ENCODE data around the gene TSPAN17. TPM values are rescaled to one million over a fixed set of nuclear protein-coding genes. Genes with fewer than 3 reads are reported as not detected.

Gene TSPAN17
- polyA plus RNA-seq, 1 of the 3 experiments (the other 2 are of a cell fraction), result 61.7 TPM

GRCh38 chr5:176663566-176663965, 16.3 kb downstream of the TSPAN17 start (continued):
- TF ChIP-seq, protein P1, sequence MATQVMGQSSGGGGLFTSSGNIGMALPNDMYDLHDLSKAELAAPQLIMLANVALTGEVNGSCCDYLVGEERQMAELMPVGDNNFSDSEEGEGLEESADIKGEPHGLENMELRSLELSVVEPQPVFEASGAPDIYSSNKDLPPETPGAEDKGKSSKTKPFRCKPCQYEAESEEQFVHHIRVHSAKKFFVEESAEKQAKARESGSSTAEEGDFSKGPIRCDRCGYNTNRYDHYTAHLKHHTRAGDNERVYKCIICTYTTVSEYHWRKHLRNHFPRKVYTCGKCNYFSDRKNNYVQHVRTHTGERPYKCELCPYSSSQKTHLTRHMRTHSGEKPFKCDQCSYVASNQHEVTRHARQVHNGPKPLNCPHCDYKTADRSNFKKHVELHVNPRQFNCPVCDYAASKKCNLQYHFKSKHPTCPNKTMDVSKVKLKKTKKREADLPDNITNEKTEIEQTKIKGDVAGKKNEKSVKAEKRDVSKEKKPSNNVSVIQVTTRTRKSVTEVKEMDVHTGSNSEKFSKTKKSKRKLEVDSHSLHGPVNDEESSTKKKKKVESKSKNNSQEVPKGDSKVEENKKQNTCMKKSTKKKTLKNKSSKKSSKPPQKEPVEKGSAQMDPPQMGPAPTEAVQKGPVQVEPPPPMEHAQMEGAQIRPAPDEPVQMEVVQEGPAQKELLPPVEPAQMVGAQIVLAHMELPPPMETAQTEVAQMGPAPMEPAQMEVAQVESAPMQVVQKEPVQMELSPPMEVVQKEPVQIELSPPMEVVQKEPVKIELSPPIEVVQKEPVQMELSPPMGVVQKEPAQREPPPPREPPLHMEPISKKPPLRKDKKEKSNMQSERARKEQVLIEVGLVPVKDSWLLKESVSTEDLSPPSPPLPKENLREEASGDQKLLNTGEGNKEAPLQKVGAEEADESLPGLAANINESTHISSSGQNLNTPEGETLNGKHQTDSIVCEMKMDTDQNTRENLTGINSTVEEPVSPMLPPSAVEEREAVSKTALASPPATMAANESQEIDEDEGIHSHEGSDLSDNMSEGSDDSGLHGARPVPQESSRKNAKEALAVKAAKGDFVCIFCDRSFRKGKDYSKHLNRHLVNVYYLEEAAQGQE (IDR thresholded peaks at IDR 0.05; ENCODE audit: low read depth, low read length), result no peak

- peaks cover 2% of the 10 kb centered on the region; the same call in 1 of the 2 replicates for H3K27me3 ChIP-seq (ENCODE audit: insufficient read depth)
- no peak for TF ChIP-seq MXI1 (IDR thresholded peaks at IDR 0.05; ENCODE audit: low read depth, low read length)
- no peak for TF ChIP-seq ELF1 (IDR thresholded peaks at IDR 0.05)
- TF ChIP-seq NFIC (IDR thresholded peaks at IDR 0.05; ENCODE audit: borderline replicate concordance), result no peak
- TF ChIP-seq USF2 (IDR thresholded peaks at IDR 0.05; ENCODE audit: borderline replicate concordance, low read depth, low read length), result no peak
- H3K27ac ChIP-seq (ENCODE audit: low read depth in 2 of 2, low read length in 1 of 2), result no peak overlapping the region
- 61% methylated on average over 6 of the region's 6 CpGs for WGBS (ENCODE audit: low lambda C conversion rate)
- no peak overlapping the region for H2AFZ ChIP-seq (ENCODE audit: low read depth)
- DNase-seq, result no peak
- ChIA-PET POLR2A (no interaction called here), CTCF (interaction anchor here (0.7 to 3.0 kb wide), 7 partner anchors 36 to 450 kb away, joined by 3 to 14 read pairs (median 4); no protein-coding TSS in a partner anchor)
- no peaks in the 10 kb centered on the region for H3K9me3 ChIP-seq
- H3K4me1 ChIP-seq (ENCODE audit: control insufficient read depth in 1 of 2, insufficient read depth in 2 of 2, low read depth in 1 of 2, low read length in 1 of 2), result peaks cover 0 to 19% of the 10 kb centered on the region in 2 experiments; a peak in 1 of 4 replicates
- no peaks in the 10 kb centered on the region for H3K9me2 ChIP-seq
- no peak overlapping the region for H3K9ac ChIP-seq
- no peaks in the 10 kb centered on the region for H3K79me2 ChIP-seq (ENCODE audit: insufficient read depth)
- no peak overlapping the region for H3K4me2 ChIP-seq
- H3K4me3 ChIP-seq (ENCODE audit: low read depth in 2 of 2, low read length in 1 of 2), result no peak overlapping the region
- H3F3A ChIP-seq (replicated peaks; ENCODE audit: insufficient read depth), result no peaks in the 10 kb centered on the region
- H3K36me3 ChIP-seq (replicated peaks in 1 of 2; ENCODE audit: control insufficient read depth in 1 of 2, insufficient read depth in 2 of 2, low read length in 1 of 2), result no peaks in the 10 kb centered on the region
- no peaks in the 10 kb centered on the region for H4K20me1 ChIP-seq (ENCODE audit: insufficient read depth)
Observed at GRCh38 chr5:176664479-176664878, 17.2 kb downstream of the TSPAN17 start.

GRCh38 chr5:176664886-176665285, 17.6 kb downstream of the TSPAN17 start:
- no peak for TF ChIP-seq IRF3 (IDR thresholded peaks at IDR 0.05; ENCODE audit: low read depth, low read length)
- no peak for TF ChIP-seq RFX5 (IDR thresholded peaks at IDR 0.05; ENCODE audit: low read length)
- TF ChIP-seq GATA2 (CRISPR knock-in tag; IDR thresholded peaks at IDR 0.05), result no peak
- no peak for TF ChIP-seq FOSL2 (IDR thresholded peaks at IDR 0.05; ENCODE audit: borderline replicate concordance, low read depth)
- TF ChIP-seq NFIC (IDR thresholded peaks at IDR 0.05; ENCODE audit: borderline replicate concordance), result no peak
- TF ChIP-seq EZH2phosphoT487 (IDR thresholded peaks at IDR 0.05; ENCODE audit: borderline replicate concordance, low read depth), result no peak
- no peak for TF ChIP-seq NRF1 (IDR thresholded peaks at IDR 0.05; ENCODE audit: low read depth, low read length)
- no peak for TF ChIP-seq TCF12 (IDR thresholded peaks at IDR 0.05)
- TF ChIP-seq USF2 (IDR thresholded peaks at IDR 0.05; ENCODE audit: borderline replicate concordance, low read depth, low read length), result no peak
- TF ChIP-seq RCOR1 (IDR thresholded peaks at IDR 0.05; ENCODE audit: low read length), result no peak
- TF ChIP-seq MEF2A (IDR thresholded peaks at IDR 0.05; ENCODE audit: borderline replicate concordance, low read depth), result no peak
- no peak for TF ChIP-seq EP300 (IDR thresholded peaks at IDR 0.05; ENCODE audit: borderline replicate concordance in 1 of 2, low read depth in 1 of 2, low read length in 1 of 2)
- no peak for TF ChIP-seq MXI1 (IDR thresholded peaks at IDR 0.05; ENCODE audit: low read depth, low read length)
- no peaks in the 10 kb centered on the region for H3K9me2 ChIP-seq
- CTCF ChIA-PET, result interaction anchor here (0.7 to 3.0 kb wide), 5 partner anchors 36 to 447 kb away, joined by 3 to 14 read pairs (median 6); no protein-coding TSS in a partner anchor
- no peak overlapping the region for H3K4me2 ChIP-seq
- POLR2A ChIA-PET, result no interaction called here
- H4K20me1 ChIP-seq (ENCODE audit: insufficient read depth), result no peaks in the 10 kb centered on the region
- H3K4me3 ChIP-seq (ENCODE audit: low read depth in 2 of 2, low read length in 1 of 2), result no peak overlapping the region
- peaks cover 0 to 19% of the 10 kb centered on the region in 2 experiments; a peak in 1 of 4 replicates for H3K4me1 ChIP-seq (ENCODE audit: control insufficient read depth in 1 of 2, insufficient read depth in 2 of 2, low read depth in 1 of 2, low read length in 1 of 2)
- no peaks in the 10 kb centered on the region for H3K36me3 ChIP-seq (replicated peaks in 1 of 2; ENCODE audit: control insufficient read depth in 1 of 2, insufficient read depth in 2 of 2, low read length in 1 of 2)
- no peak overlapping the region for H3K9ac ChIP-seq
- no peaks in the 10 kb centered on the region for H3K79me2 ChIP-seq (ENCODE audit: insufficient read depth)
- no peak overlapping the region for H3K27ac ChIP-seq (ENCODE audit: low read depth in 2 of 2, low read length in 1 of 2)
- WGBS (ENCODE audit: low lambda C conversion rate), result 76% methylated on average over 12 of the region's 19 CpGs
- no peaks in the 10 kb centered on the region for H3F3A ChIP-seq (replicated peaks; ENCODE audit: insufficient read depth)
- no peaks in the 10 kb centered on the region for H3K9me3 ChIP-seq
- H2AFZ ChIP-seq (ENCODE audit: low read depth), result no peak overlapping the region
- peaks cover 4% of the 10 kb centered on the region; the same call in 1 of the 2 replicates for H3K27me3 ChIP-seq (ENCODE audit: insufficient read depth)
- DNase-seq, result no peak
